H7 (cell line): Measurements from ENCODE around the gene PRKCZ. TPM values are rescaled to one million over a fixed set of nuclear protein-coding genes. Genes with fewer than 3 reads are reported as not detected.
"Not testable (repeated sequence)": the region's sequence is repeated elsewhere in the genome, so short reads cannot be mapped to it uniquely, and the experiment has no call there.

Experiments
- DNase-seq: peaks from one replicate; pipeline ENCODE4 v3.0.0; 2012
- H3K27me3 ChIP-seq: 2 replicates; pipeline ENCODE4 v1.6.0; 2011; ENCODE audit warnings: mild to moderate bottlenecking, low read length; ENCODE audit not compliant: control insufficient read depth, insufficient read depth
- H3K36me3 ChIP-seq: replicated peaks from 2 replicates; pipeline ENCODE4 v1.5.1; 2011; ENCODE audit warnings: low read length; ENCODE audit not compliant: control insufficient read depth, insufficient read depth
- H3K4me3 ChIP-seq: 2 replicates; pipeline ENCODE4 v1.5.1; 2011; ENCODE audit warnings: low read depth, mild to moderate bottlenecking, control low read depth, low read length, moderate library complexity; ENCODE audit not compliant: insufficient read depth
- total RNA-seq: library from RNA; depleted of rRNA; stranded (reverse); fragments of >200 nt; shearing (Covaris generic); gene quantifications from 2 replicates; pipeline ENCODE4 v1.2.3, GENCODE V29; 2014

The PRKCZ gene
- total RNA-seq, 1 experiment from 2014 or later = 38.5 TPM

DNA sequence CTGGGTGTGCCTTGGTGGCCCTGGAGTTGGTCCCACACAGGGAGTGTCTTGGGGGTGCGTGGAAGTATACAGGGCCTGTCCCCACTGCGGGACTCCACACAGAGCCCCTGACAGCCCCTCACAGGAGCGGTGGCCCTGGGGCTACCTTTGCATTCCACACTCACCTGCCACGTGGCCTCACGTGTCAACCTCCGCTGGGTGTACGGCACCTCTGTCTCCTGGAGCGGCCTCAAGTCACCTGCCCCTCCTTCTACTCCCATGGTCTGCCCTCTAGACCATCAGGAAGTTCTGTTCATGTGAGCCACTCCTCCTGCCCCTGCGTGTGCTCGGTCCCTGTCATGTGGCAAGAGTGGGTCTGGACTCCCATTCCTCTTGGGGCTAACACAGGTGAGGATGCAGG lies 85.7 kb downstream of the PRKCZ start:
- no peak overlapping the region for H3K4me3 ChIP-seq
- H3K27me3 ChIP-seq = no peaks in the 10 kb centered on the region
- H3K36me3 ChIP-seq = no peaks in the 10 kb centered on the region; the same call in none of the 2 replicates
- DNase-seq = no peak

DNA sequence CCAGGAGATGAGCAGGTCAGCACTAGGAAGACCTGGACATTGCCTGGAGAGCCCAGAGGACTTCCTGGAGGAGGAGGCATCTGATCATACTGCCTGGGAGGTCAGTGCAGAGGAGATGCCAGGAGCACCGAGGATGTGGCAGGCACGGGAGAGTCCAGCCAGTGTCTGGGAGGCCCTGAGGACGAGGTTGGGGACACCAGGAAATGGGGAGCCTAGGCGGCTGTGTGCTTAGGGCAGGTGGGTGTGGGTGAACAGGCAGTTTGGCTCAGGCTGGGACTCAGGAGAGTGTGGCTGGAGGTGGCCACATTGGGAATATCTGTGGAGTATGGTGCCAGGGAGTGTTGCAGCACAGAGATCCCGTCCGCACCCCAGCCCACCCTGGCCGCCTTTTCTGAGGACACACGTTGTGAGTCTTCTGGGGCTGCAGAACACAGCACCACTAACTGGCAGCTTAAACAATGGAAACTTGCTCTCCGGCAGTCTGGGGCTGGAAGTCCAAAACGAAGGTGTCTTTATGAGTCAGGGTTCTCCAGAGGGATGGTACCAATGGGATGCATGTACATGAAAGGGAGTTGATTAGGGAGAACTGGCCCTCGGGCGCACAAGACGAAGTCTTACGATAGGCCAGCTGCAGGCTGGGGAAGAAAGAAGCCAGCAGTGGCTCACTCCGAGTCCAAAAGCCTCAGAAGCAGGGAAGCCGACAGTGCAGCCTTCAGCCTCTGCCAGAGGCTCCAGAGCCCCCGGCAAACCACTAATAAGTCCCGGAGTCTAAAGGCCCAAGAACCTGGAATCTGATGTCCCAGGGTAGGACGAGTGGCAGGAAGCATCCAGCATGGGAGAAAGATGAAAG lies 86.4 kb downstream of the PRKCZ start:
- no peak for DNase-seq
- no peaks in the 10 kb centered on the region for H3K27me3 ChIP-seq
- H3K4me3 ChIP-seq = no peak overlapping the region
- no peaks in the 10 kb centered on the region; the same call in none of the 2 replicates for H3K36me3 ChIP-seq

DNA sequence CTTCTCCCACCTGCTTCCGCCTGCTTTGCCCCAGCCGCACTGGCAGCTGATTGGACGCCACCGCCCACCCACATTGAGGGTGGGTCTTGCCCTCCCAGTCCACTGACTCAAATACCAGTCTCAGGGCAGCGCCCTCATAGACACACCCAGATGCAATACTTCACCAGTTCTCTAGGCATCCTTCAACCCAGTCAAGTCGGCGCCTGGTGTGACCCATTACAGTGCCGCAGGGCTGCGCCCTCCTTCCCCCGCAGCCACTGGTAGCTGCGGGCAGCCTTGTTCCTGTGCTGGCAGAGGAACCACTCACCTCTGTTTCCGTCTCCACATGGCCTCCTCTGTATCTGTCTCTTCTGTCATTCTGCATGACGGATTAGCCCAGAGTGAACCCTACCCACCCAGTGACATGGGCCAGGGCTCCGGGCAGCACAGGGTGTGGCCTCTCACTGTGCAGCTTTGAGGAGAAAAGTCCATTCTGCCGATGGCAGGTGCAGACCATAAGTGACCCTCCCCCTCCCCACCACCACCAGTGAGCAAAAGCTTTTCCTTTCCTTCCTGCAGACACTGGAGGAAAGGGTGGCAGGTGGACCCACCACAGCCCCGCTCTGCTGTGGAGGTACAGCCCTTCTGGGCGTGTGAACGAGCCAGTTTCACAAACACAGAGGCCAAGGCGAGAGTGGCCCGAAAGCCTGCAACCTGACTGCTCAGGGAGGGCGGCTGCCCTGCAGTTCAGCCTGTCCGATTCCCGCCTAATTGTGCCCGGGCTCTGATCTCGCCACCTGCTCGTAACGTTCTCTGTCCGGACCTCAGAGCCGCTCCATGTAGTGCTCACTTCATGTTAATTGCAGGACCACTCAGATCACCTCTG lies 87.3 kb downstream of the PRKCZ start:
- DNase-seq = no peak
- H3K36me3 ChIP-seq = no peaks in the 10 kb centered on the region; the same call in none of the 2 replicates
- no peak overlapping the region for H3K4me3 ChIP-seq
- no peaks in the 10 kb centered on the region for H3K27me3 ChIP-seq

DNA sequence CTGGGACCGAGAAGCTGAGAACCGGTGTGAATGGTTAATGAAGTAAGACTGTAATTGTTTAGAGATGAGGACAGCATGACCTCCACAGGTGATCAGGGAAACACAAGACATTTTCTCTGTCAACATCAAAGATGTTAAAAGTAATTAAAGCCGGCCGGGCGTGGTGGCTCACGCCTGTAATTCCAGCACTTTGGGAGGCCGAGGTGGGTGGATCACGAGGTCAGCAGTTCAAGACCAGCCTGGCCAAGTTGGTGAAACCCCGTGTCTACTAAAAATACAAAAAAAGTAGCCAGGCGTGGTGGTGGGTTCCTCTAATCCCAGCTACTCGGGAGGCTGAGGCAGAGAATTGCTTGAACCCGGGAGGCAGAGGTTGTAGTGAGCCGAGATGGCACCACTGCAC lies 88.9 kb downstream of the PRKCZ start:
- not testable (repeated sequence) for H3K36me3 ChIP-seq, H3K4me3 ChIP-seq, H3K27me3 ChIP-seq, DNase-seq

DNA sequence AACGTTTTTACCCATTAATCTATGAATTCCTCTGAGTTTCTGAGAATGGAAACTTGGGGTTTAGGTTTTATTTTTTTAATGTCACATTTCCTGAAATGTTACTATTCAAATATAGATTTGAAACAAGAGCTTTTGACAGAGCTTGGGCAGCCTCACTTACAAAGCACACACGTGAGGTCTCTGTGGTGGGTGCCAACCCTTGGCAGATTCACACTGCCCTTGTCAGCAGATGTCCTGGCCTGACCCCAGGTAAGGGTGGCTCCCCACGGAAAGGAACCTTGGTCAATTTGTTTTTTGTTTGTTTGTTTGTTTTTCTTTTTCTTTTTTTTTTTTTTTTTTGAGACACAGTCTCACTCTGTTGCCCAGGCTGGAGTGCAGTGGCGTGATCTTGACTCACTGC lies 90.8 kb downstream of the PRKCZ start:
- peaks cover 1% of the 10 kb centered on the region for H3K36me3 ChIP-seq
- H3K27me3 ChIP-seq = no peaks in the 10 kb centered on the region
- DNase-seq = no peak
- H3K4me3 ChIP-seq = no peak overlapping the region

DNA sequence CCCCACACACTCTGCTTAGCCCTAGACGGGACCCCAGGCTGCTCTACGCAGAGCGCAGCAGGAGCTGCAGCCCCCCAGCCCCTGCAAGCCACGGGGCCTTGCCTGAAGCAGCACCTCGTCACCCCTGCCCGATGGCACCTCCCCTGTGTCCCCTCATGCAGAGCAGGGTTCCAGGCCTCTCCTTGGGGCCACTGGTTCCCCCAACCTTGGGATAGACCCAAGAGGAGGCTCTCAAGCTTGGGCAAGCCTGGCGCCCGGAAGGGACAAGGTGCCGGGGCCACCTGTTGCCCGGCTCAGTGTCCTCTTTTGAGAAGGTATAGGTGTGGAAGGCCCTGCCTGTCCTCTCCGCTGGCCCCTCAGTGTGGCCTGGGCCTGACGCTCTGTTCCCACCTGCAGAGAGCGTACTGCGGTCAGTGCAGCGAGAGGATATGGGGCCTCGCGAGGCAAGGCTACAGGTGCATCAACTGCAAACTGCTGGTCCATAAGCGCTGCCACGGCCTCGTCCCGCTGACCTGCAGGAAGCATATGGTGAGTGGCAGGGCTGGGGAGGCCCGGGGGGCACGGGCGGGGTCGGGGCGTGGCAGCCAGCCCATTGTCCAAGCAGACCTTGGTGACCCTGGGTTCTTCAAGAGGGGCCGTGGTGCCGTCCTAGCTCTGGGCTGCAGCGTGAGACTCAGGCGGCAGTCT lies 93.7 kb downstream of the PRKCZ start:
- no peak overlapping the region for H3K4me3 ChIP-seq
- H3K36me3 ChIP-seq = peaks cover 14% of the 10 kb centered on the region
- no peak for DNase-seq
- H3K27me3 ChIP-seq = no peaks in the 10 kb centered on the region

DNA sequence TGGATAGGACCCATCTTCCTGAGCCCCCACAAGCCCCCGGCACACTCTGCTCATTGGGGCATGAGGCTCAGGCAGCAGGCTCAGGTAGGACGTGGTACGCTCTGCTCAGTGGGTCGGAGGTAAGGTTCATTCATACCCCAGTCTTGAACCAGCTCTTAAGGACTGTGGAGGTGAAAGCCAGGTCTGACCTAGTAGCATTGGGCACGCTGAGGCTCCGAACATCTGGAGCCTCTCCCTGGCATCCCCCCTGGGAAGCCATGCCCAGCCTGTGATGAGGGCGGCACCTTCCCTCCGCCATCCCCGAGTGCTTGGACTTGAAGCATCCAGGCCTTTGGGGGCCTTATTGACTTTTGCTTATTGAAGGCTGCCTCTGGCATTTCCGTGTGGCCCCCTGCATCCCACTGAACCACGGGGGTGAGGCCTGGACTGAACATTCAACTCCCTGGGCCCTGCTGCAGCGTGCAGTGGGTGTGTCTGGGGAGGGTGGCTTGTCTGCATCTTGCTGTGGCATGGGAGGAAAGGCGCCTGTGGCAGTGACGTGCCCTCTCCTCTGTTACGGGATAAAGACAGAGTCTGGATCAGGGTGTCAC lies 94.4 kb downstream of the PRKCZ start:
- Histone ChIP-seq H3K4me3 (no peak overlapping the region), H3K36me3 (peaks cover 15% of the 10 kb centered on the region), H3K27me3 (no peaks in the 10 kb centered on the region)
- no peak for DNase-seq

DNA sequence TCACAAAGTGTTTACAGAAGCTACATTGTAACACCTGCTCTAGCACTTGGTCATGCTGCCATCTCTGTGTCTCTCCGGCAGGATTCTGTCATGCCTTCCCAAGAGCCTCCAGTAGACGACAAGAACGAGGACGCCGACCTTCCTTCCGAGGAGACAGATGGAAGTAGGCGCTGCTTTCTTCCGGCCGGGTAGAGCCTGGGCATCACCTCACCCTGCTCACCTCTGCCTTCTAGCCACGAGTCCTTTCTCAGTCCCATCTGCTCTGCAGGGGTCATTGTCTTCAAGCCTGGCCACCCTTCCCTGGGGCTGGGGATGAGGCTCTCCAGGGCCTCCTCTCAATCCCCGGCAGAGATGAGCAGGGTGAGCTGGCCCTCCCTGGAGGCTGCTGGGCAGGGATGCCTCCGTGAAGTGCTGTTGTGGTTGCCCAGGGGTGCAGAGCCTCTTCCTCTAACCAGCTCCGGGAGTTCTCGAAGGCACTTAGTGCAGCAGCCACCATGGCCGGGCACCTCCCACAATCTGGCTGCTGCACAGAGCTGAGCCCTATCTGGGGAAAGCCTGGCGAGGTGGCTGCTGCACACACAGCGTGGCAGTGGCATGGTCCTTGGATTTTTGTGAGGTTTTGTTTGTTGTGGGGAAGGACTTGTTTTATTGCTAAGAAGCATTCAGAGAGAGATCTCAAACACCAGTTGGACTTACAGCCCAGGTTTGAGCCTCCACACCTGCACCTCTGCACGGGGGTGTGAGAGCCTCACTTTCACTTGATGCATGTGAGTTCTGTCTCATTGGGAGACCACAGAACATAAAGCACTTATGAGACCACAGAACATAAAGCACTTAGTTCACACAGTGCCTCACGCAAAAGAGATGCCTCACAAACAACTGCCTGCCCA lies 96.0 kb downstream of the PRKCZ start:
- Histone ChIP-seq H3K4me3 (no peak overlapping the region), H3K27me3 (no peaks in the 10 kb centered on the region), H3K36me3 (peaks cover 17% of the 10 kb centered on the region)
- no peak for DNase-seq

DNA sequence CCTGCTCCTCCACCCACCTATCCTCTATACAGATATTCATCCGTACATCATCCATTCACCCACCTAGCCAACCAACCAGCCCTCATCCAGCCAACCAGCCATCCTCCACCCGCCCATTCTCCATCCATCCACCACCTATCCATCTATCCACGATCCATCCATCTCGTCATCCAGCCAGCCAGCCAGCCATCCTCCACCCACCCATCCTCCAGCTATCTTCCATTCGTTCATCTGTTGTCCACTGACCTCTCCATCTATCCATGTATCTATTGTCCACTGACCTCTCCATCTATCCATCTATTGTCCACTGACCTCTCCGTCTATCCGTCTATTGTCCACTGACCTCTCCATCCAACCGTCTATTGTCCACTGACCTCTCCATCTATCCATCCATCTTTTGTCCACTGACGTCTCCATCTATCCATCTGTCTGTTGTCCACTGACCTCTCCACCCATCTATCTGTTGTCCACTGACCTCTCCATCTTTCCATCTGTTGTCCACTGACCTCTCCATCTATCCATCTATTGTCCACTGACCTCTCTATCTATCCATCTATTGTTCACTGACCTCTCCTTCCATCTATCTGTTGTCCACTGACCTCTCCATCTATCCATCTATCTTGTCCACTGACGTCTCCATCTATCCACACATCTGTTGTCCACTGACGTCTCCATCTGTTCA lies 96.8 kb downstream of the PRKCZ start:
- no peak for DNase-seq
- H3K4me3 ChIP-seq = no peak overlapping the region
- H3K27me3 ChIP-seq = no peaks in the 10 kb centered on the region
- H3K36me3 ChIP-seq = peaks cover 18% of the 10 kb centered on the region

DNA sequence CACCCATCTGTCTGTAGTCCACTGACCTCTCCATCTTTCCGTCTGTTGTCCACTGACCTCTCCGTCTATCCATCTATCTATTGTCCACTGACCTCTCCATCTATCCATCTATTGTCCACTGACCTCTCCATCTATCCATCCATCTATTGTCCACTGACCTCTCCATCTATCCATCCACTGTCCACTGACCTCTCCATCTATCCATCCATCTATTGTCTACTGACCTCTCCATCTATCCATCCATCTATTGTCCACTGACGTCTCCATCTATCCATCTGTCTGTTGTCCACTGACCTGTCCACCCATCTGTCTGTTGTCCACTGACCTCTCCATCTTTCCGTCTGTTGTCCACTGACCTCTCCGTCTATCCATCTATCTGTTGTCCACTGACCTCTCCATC lies 97.7 kb downstream of the PRKCZ start:
- H3K36me3 ChIP-seq = peaks cover 18% of the 10 kb centered on the region
- H3K4me3 ChIP-seq, H3K27me3 ChIP-seq, DNase-seq: not testable (repeated sequence)

DNA sequence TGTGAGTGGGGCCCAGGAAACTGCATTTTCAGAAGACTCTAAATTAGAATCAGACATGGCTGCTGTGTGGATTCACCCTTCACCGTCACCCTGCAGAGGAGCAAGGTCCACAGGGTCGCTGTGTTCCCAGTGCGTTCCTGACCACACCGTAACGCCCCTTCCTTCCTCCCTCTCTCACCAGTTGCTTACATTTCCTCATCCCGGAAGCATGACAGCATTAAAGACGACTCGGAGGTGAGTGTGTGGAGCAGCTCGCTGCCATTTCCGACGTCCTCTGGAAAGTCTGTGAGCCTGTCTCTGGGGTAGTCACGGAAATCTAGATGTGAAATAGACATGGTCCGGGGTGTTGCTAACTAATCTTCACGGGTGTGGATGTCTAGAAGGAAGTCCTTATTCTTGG lies 98.5 kb downstream of the PRKCZ start:
- Histone ChIP-seq H3K4me3 (no peak overlapping the region), H3K27me3 (no peaks in the 10 kb centered on the region), H3K36me3 (peaks cover 18% of the 10 kb centered on the region)
- DNase-seq = no peak

DNA sequence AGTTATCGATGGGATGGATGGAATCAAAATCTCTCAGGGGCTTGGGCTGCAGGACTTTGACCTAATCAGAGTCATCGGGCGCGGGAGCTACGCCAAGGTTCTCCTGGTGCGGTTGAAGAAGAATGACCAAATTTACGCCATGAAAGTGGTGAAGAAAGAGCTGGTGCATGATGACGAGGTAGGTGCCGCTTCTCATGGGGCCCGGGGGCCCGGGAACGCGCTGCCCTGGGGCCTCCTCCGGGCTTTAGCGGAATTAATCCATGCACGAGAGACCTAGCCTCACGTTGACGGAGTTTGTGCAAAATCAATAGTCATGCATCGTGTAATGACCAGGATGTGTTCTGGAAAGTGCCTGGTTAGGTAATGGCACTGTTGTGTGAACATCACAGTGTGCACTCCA lies 100.6 kb downstream of the PRKCZ start:
- H3K4me3 ChIP-seq = no peak overlapping the region
- no peak for DNase-seq
- peaks cover 16% of the 10 kb centered on the region for H3K36me3 ChIP-seq
- H3K27me3 ChIP-seq = no peaks in the 10 kb centered on the region

DNA sequence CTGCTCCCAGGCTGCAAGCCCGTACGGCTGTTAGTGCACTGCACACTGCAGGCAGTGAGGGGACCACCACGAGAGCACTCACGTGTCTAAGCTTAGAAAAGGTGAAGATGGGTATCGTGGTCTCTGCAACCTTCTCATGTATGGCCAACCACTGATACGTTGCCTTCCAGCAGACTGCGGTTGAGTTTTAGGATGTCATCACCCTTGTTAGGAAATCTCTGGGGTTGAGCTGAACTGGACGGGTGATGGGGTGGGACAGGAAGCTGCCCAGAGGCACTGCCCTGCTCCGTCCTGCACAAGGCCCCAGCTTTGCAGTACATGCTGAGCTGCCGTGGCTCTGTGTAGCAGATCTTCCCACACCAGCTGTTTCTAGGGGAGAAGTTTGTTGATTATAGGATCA lies 101.0 kb downstream of the PRKCZ start:
- no peak overlapping the region for H3K4me3 ChIP-seq
- no peaks in the 10 kb centered on the region for H3K27me3 ChIP-seq
- DNase-seq = no peak
- H3K36me3 ChIP-seq = peaks cover 15% of the 10 kb centered on the region
